ENCODE data around the gene SNIP1. TPM values are rescaled to one million over a fixed set of nuclear protein-coding genes. Genes with fewer than 3 reads are reported as not detected.
A peak's percentile ranks its signal among the peaks of the same experiment; 100 is the strongest.
"Not testable (repeated sequence)": the region's sequence is repeated elsewhere in the genome, so short reads cannot be mapped to it uniquely, and the experiment has no call there.

SNIP1 gene
- total RNA-seq, 4 donors from 2014 or later: 5.2 to 9.2 (median 6.5) TPM

GRCh38 chr1:37519613-37520012 lies 34.5 kb downstream of the SNIP1 start:
- in situ Hi-C loops (cut with MboI; ENCODE audit: low sequenced_read_pairs in 4 of 4): no loop called here
- TF ChIP-seq CTCF (IDR thresholded peaks at IDR 0.05 in 4 of 5, conservative IDR thresholded peaks at IDR 0.05 in 1 of 5) (no peak), POLR2A (IDR thresholded peaks at IDR 0.05) (no peak)

GRCh38 chr1:37518929-37519328 lies 35.2 kb downstream of the SNIP1 start:
- in situ Hi-C loops (cut with MboI; ENCODE audit: low sequenced_read_pairs in 4 of 4); H3K36me3 ChIP-seq; H3K27me3 ChIP-seq; H3K4me1 ChIP-seq; H3K27ac ChIP-seq; intact Hi-C loops (cut with DNase I; ENCODE audit: low total_unique reads); DNase-seq; ATAC-seq; H3K4me3 ChIP-seq; H3K9me3 ChIP-seq: not testable (repeated sequence)

More at GRCh38 chr1:37519613-37520012, 34.5 kb downstream of the SNIP1 start:
- intact Hi-C loops (cut with DNase I; ENCODE audit: low total_unique reads): no loop called here
- Histone ChIP-seq H3K4me1 (peaks cover 0 to 3% of the 10 kb centered on the region in 2 donors), H3K27ac (no peak overlapping the region), H3K36me3 (no peaks in the 10 kb centered on the region), H3K27me3 (no peaks in the 10 kb centered on the region), H3K4me3 (no peak overlapping the region), H3K9me3 (no peaks in the 10 kb centered on the region)
- DNase-seq (no peak), ATAC-seq (no peak)

GRCh38 chr1:37518241-37518640 lies 35.9 kb downstream of the SNIP1 start:
- H3K9me3 ChIP-seq; H3K27me3 ChIP-seq; DNase-seq; ATAC-seq; H3K4me1 ChIP-seq; intact Hi-C loops (cut with DNase I; ENCODE audit: low total_unique reads); H3K27ac ChIP-seq; H3K36me3 ChIP-seq; H3K4me3 ChIP-seq; in situ Hi-C loops (cut with MboI; ENCODE audit: low sequenced_read_pairs in 4 of 4): not testable (repeated sequence)

- no peaks in the 10 kb centered on the region for H3K9me3 ChIP-seq
- peaks cover 0 to 3% of the 10 kb centered on the region in 2 donors for H3K36me3 ChIP-seq
- no peak for ATAC-seq
- in situ Hi-C loops (cut with MboI; ENCODE audit: low sequenced_read_pairs in 4 of 4) (no loop called here), intact Hi-C loops (cut with DNase I; ENCODE audit: low total_unique reads) (no loop called here)
- no peaks in the 10 kb centered on the region for H3K27me3 ChIP-seq
- TF ChIP-seq CTCF (IDR thresholded peaks at IDR 0.05 in 4 of 5, conservative IDR thresholded peaks at IDR 0.05 in 1 of 5) (no peak), POLR2A (IDR thresholded peaks at IDR 0.05) (no peak)
- H3K4me3 ChIP-seq: no peak overlapping the region
- peaks cover 11 to 12% of the 10 kb centered on the region in 2 donors for H3K4me1 ChIP-seq
- H3K27ac ChIP-seq: no peak overlapping the region
- no peak for DNase-seq
These were observed 36.5 kb downstream of the SNIP1 start for GRCh38 chr1:37517569-37517968.

GRCh38 chr1:37515185-37516034 lies 38.7 kb downstream of the SNIP1 start:
- Histone ChIP-seq H3K27ac (peak overlapping the region; percentile 86 to 96 (median 91)), H3K4me3 (peak overlapping the region; percentile 62 to 96 (median 70)), H3K36me3 (peaks cover 0 to 12% of the 10 kb centered on the region in 2 donors), H3K4me1 (peaks cover 11 to 14% of the 10 kb centered on the region in 2 donors), H3K27me3 (no peaks in the 10 kb centered on the region), H3K9me3 (no peaks in the 10 kb centered on the region)
- ATAC-seq: no peak
- intact Hi-C loops (cut with DNase I; ENCODE audit: low total_unique reads) (loop anchor here (2.0 kb wide), 1 partner anchor 19 kb away; no protein-coding TSS in a partner anchor), in situ Hi-C loops (cut with MboI; ENCODE audit: low sequenced_read_pairs in 4 of 4) (no loop called here)
- no peak for DNase-seq
- TF ChIP-seq CTCF (IDR thresholded peaks at IDR 0.05 in 4 of 5, conservative IDR thresholded peaks at IDR 0.05 in 1 of 5): no peak
- TF ChIP-seq POLR2A (IDR thresholded peaks at IDR 0.05): no peak

Measured in gastrocnemius medialis (tissue), 4 donors.